ENCODE results near the gene BRME1.

DNA sequence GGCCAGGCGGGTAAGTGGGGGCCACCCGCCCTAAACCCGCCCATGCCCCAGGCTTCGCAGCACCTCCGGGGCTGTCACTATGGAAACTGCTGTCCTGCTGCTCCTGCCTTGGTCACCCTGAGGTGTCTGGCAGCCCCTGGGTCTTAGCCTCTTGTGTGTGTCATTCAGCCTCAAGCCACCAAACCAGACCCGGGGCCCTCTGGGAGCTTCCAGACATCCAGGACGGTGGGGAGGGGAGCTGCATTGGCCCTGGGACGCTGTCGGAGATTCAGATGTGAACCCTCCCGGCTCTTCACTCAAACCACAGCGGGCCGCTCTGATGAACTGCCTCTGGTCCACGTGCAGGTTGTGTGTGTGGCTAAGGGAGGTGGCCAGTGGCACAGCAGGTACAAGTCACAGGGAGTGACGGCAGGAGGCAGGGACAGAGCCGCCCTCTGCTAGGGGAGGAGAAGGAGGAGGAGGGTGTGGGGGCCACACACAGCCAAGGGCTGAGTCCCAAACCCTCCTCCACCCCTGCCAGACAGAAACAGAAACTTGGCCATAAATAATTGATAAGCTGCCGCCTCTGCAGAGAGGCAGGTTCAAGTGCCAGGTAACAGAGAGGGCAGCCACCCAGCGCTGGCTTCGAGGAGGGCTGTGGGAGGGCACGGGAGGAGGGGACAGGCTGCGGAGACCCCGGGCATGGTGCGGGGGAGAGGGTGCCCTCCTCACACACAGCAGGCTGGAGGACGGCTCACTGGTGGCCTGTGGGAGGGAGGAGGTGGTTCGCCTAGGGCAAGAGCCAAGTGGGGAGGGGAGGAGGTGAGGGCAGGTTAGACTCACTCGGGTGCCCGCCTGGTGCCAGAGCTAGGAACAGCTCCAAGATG, 21.0 kb downstream of the BRME1 start:
- TF ChIP-seq ELF1 (IDR thresholded peaks at IDR 0.05; ENCODE audit: borderline replicate concordance, low read depth): no peak
- TF ChIP-seq, protein P1, sequence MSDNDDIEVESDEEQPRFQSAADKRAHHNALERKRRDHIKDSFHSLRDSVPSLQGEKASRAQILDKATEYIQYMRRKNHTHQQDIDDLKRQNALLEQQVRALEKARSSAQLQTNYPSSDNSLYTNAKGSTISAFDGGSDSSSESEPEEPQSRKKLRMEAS (IDR thresholded peaks at IDR 0.05): no peak
- TF ChIP-seq, protein P2, sequence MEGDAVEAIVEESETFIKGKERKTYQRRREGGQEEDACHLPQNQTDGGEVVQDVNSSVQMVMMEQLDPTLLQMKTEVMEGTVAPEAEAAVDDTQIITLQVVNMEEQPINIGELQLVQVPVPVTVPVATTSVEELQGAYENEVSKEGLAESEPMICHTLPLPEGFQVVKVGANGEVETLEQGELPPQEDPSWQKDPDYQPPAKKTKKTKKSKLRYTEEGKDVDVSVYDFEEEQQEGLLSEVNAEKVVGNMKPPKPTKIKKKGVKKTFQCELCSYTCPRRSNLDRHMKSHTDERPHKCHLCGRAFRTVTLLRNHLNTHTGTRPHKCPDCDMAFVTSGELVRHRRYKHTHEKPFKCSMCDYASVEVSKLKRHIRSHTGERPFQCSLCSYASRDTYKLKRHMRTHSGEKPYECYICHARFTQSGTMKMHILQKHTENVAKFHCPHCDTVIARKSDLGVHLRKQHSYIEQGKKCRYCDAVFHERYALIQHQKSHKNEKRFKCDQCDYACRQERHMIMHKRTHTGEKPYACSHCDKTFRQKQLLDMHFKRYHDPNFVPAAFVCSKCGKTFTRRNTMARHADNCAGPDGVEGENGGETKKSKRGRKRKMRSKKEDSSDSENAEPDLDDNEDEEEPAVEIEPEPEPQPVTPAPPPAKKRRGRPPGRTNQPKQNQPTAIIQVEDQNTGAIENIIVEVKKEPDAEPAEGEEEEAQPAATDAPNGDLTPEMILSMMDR (IDR thresholded peaks at IDR 0.05 in 2 of 3, conservative IDR thresholded peaks at IDR 0.05 in 1 of 3; ENCODE audit: borderline replicate concordance in 1 of 3, insufficient read depth in 1 of 3, low read depth in 2 of 3, low read length in 2 of 3): no peak
- no peak for TF ChIP-seq JUND (IDR thresholded peaks at IDR 0.05)
- TF ChIP-seq EZH2phosphoT487 (IDR thresholded peaks at IDR 0.05; ENCODE audit: borderline replicate concordance): no peak
- TF ChIP-seq CBX3 (IDR thresholded peaks at IDR 0.05; ENCODE audit: low read depth): no peak
- TF ChIP-seq, protein P3, sequence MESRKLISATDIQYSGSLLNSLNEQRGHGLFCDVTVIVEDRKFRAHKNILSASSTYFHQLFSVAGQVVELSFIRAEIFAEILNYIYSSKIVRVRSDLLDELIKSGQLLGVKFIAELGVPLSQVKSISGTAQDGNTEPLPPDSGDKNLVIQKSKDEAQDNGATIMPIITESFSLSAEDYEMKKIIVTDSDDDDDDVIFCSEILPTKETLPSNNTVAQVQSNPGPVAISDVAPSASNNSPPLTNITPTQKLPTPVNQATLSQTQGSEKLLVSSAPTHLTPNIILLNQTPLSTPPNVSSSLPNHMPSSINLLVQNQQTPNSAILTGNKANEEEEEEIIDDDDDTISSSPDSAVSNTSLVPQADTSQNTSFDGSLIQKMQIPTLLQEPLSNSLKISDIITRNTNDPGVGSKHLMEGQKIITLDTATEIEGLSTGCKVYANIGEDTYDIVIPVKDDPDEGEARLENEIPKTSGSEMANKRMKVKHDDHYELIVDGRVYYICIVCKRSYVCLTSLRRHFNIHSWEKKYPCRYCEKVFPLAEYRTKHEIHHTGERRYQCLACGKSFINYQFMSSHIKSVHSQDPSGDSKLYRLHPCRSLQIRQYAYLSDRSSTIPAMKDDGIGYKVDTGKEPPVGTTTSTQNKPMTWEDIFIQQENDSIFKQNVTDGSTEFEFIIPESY (IDR thresholded peaks at IDR 0.05; ENCODE audit: extremely low read depth, insufficient replicate concordance, low read length): no peak
- TF ChIP-seq EZH2 (IDR thresholded peaks at IDR 0.05): no peak
